HG02870 (cell line): ENCODE data around the gene SLC44A2.

ENCODE experiments used
- ATAC-seq: cut with Tn5 transposase; IDR thresholded peaks from one replicate; pipeline ENCODE4 v1.9.1; 2021; ENCODE audit warnings: mild to moderate bottlenecking, moderate library complexity; ENCODE audit not compliant: unreplicated experiment

SLC44A2 gene

GRCh38 chr19:10615429-10616023, 9.8 kb upstream of the SLC44A2 start:
- no peak for ATAC-seq

- ATAC-seq = no peak
These were observed 7.8 kb upstream of the SLC44A2 start for GRCh38 chr19:10617409-10618121.

GRCh38 chr19:10618846-10619245, 6.5 kb upstream of the SLC44A2 start:
- no peak for ATAC-seq

- ATAC-seq = no peak
These were observed 4.6 kb upstream of the SLC44A2 start for GRCh38 chr19:10620786-10621185.

- ATAC-seq = no peak
These were observed 3.4 kb upstream of the SLC44A2 start for GRCh38 chr19:10621966-10622365.

GRCh38 chr19:10624585-10624984, 768 bp upstream of the SLC44A2 start:
- ATAC-seq = no peak

- no peak for ATAC-seq
These were observed 397 bp downstream of the SLC44A2 start for GRCh38 chr19:10625762-10626138.

- ATAC-seq = no peak
These were observed 6.5 kb downstream of the SLC44A2 start for GRCh38 chr19:10631874-10632273.

GRCh38 chr19:10634430-10634829, 9.1 kb downstream of the SLC44A2 start:
- no peak for ATAC-seq

GRCh38 chr19:10634963-10635362, 9.6 kb downstream of the SLC44A2 start:
- ATAC-seq = no peak

- ATAC-seq = no peak
These were observed 11.1 kb downstream of the SLC44A2 start for GRCh38 chr19:10636304-10636972.

- no peak for ATAC-seq
These were observed 12.5 kb downstream of the SLC44A2 start for GRCh38 chr19:10637894-10638293.

GRCh38 chr19:10639836-10640235, 14.5 kb downstream of the SLC44A2 start:
- ATAC-seq = no peak

GRCh38 chr19:10640361-10640760, 15.0 kb downstream of the SLC44A2 start:
- ATAC-seq = no peak

GRCh38 chr19:10641248-10641647, 15.9 kb downstream of the SLC44A2 start:
- no peak for ATAC-seq

GRCh38 chr19:10642473-10643171, 17.3 kb downstream of the SLC44A2 start:
- no peak for ATAC-seq

GRCh38 chr19:10643172-10643967, 18.0 kb downstream of the SLC44A2 start:
- no peak for ATAC-seq

- ATAC-seq = no peak
These were observed 18.6 kb downstream of the SLC44A2 start for GRCh38 chr19:10643968-10644259.

GRCh38 chr19:10644260-10645007, 19.1 kb downstream of the SLC44A2 start:
- no peak for ATAC-seq

GRCh38 chr19:10646456-10647159, 21.3 kb downstream of the SLC44A2 start:
- ATAC-seq = no peak
